A549 (cell line): ENCODE data around the gene ITGA5.

Source experiments
- JUNB ChIP-seq: fragments of >200 bp; sonication (Bioruptor Twin); formaldehyde crosslinking; IDR thresholded peaks from 2 replicates; pipeline ENCODE4 v1.6.1; 2016
- TF ChIP-seq, protein P1 (sequence below): fragments of >200 bp; sonication (Bioruptor Twin); formaldehyde crosslinking; IDR thresholded peaks from 3 replicates; pipeline ENCODE4 v1.5.1; 2016
- TF ChIP-seq, protein P2 (sequence below): IDR thresholded peaks from 2 replicates; pipeline ENCODE4 v1.6.1; 2012

DNA sequence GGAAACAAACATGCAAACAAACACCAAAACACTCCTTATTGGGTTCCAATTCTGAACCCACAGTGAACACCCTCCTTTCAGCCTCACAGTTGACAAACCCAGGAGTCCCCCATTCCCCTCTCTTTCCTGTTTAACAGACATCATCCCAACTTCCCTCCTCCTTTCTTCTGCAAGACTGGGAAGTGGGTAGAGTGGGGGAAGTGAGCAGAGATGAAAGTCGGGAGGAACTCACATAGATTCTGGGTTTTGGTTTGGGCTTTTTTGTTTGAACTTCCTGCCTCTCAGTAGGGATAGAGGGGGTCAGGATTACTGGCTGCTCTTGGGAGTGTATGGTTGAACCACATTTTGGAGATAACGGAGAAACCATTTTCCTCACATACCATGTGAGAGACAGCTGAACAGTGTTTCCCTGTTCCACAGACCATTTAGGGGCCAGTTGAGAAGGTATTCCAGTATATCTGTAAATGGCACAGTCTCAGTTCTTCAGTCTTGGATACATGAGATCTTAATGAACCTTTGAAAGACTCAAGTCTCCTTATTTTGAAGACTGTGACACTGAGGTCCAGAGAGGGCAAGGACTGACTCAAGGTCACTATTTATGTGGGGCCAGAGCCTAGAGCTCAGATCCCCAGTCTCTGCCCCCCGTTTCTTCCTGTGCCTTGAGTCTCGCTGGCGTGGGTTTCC, 50.9 kb downstream of the ITGA5 start:
- no peak for TF ChIP-seq JUNB
- TF ChIP-seq, protein P1, sequence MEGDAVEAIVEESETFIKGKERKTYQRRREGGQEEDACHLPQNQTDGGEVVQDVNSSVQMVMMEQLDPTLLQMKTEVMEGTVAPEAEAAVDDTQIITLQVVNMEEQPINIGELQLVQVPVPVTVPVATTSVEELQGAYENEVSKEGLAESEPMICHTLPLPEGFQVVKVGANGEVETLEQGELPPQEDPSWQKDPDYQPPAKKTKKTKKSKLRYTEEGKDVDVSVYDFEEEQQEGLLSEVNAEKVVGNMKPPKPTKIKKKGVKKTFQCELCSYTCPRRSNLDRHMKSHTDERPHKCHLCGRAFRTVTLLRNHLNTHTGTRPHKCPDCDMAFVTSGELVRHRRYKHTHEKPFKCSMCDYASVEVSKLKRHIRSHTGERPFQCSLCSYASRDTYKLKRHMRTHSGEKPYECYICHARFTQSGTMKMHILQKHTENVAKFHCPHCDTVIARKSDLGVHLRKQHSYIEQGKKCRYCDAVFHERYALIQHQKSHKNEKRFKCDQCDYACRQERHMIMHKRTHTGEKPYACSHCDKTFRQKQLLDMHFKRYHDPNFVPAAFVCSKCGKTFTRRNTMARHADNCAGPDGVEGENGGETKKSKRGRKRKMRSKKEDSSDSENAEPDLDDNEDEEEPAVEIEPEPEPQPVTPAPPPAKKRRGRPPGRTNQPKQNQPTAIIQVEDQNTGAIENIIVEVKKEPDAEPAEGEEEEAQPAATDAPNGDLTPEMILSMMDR = no peak
- TF ChIP-seq, protein P2, sequence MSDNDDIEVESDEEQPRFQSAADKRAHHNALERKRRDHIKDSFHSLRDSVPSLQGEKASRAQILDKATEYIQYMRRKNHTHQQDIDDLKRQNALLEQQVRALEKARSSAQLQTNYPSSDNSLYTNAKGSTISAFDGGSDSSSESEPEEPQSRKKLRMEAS = no peak
